ENCODE data around the gene FHIT. TPM values are rescaled to one million over a fixed set of nuclear protein-coding genes. Genes with fewer than 3 reads are reported as not detected.

FHIT gene
- total RNA-seq, 4 donors from 2014 or later: 5.0 to 15.3 (median 8.3) TPM

DNA sequence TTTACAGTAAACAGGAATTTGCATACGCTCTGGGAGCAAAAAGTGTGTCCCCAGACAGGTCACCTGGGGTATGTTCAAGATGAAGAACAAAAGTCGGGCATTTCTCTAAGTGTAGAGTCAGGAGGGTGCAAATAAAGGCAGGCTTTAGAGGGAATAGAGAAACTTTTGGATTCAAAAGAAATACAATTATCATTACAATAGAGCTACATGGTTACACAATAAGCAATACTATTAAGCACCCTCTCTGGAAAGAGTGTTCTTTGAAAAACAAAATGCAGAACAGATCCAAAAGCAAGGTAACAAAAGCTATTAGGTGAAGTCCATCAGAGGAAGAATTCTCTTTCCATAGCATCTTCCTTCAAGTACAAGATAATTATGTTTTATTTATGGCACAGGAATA, 679.7 kb downstream of the FHIT start:
- WGBS, 2 donors: 89 to 96% methylated on average over 2 of the region's 2 CpGs
- DNase-seq (ENCODE audit: low spot score in 2 of 2): no peak
- intact Hi-C loops (cut with DNase I; ENCODE audit: low total_unique reads): no loop called here
- H3K4me3 ChIP-seq (ENCODE audit: low read depth, poor library complexity, severe bottlenecking): no peak overlapping the region
- TF ChIP-seq POLR2A (IDR thresholded peaks at IDR 0.05): no peak
- TF ChIP-seq, protein P1, sequence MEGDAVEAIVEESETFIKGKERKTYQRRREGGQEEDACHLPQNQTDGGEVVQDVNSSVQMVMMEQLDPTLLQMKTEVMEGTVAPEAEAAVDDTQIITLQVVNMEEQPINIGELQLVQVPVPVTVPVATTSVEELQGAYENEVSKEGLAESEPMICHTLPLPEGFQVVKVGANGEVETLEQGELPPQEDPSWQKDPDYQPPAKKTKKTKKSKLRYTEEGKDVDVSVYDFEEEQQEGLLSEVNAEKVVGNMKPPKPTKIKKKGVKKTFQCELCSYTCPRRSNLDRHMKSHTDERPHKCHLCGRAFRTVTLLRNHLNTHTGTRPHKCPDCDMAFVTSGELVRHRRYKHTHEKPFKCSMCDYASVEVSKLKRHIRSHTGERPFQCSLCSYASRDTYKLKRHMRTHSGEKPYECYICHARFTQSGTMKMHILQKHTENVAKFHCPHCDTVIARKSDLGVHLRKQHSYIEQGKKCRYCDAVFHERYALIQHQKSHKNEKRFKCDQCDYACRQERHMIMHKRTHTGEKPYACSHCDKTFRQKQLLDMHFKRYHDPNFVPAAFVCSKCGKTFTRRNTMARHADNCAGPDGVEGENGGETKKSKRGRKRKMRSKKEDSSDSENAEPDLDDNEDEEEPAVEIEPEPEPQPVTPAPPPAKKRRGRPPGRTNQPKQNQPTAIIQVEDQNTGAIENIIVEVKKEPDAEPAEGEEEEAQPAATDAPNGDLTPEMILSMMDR (IDR thresholded peaks at IDR 0.05): no peak

DNA sequence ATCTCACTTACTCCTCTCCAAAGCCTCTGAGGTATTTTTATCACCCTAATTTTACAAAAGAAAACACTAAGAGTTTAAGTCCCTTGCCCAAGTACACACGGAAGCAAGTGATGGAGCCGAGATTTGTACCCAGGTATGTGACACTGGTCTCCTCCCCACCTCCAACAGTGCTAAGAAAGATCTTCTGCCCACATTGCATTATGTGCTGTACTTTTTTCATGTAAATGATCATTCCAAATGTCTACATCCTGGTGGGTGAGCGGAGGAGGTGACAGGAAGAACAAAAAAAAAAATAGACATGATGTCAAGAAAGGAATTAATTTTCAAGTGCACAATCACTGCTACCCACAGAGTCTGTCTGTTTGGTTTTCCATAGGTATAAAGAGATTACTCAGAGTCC, 694.1 kb downstream of the FHIT start:
- no peak for DNase-seq (ENCODE audit: low spot score in 2 of 2)
- TF ChIP-seq, protein P1 (IDR thresholded peaks at IDR 0.05): no peak
- no peak for TF ChIP-seq POLR2A (IDR thresholded peaks at IDR 0.05)
- no peak overlapping the region for H3K4me3 ChIP-seq (ENCODE audit: low read depth, poor library complexity, severe bottlenecking)
- intact Hi-C loops (cut with DNase I; ENCODE audit: low total_unique reads): no loop called here
- 88 to 99% methylated on average over 3 of the region's 3 CpGs for WGBS, 2 donors

DNA sequence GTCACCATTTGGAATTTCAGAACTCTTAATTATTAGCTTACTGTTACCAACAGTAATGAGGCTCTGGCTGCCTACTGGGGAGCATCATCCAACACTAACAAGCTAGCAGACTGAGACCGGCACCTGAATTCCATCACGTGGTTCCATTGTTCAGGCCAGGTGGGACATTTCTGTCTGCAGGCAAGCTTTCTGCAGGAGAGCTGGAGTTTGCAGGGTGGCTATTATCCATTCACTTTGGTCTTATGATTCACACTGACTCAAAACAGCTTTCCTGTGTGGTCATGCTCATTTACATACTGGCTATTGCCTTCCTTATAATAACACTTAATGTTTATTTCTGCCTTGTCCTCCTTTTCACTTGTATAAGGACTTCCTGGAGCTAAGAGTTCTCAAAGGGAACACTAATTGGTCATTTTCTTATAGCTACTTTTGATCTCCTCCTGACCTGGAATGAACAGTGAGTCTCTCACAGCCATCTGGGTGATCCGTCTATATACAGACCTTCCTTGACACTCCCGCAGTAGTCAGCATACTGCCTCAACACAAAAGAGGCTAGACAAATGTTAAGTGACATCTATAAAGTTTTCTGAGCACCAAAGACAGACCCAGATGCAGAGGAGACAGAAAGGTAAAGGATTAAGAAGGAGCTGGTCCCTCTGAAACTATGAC, 695.4 kb downstream of the FHIT start:
- H3K4me3 ChIP-seq (ENCODE audit: low read depth, poor library complexity, severe bottlenecking): no peak overlapping the region
- intact Hi-C loops (cut with DNase I; ENCODE audit: low total_unique reads): no loop called here
- TF ChIP-seq, protein P1 (IDR thresholded peaks at IDR 0.05): no peak
- TF ChIP-seq POLR2A (IDR thresholded peaks at IDR 0.05): no peak
- DNase-seq (ENCODE audit: low spot score in 2 of 2): no peak
- WGBS, 2 donors: 54 to 64% methylated on average over 4 of the region's 4 CpGs

DNA sequence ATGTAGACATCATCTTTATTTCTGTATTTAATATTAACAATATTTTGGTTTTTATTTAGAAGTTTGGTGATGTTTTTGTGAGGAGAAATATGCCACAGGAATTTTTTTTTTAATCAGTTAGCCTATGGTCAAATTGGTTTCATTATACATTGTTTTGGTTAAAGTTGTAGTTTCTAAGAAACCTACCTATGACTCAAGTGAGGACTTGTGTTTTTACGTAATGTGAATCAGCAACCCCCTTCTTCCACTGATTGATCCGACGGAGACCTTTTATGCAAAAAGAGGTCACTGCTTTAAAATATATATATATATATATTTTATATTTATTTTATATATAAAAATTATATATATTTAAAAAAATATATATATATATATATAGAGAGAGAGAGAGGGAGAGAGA, 698.1 kb downstream of the FHIT start:
- H3K4me3 ChIP-seq (ENCODE audit: low read depth, poor library complexity, severe bottlenecking): no peak overlapping the region
- WGBS, 2 donors: 93% methylated on average over 3 of the region's 3 CpGs
- DNase-seq (ENCODE audit: low spot score in 2 of 2): no peak
- TF ChIP-seq POLR2A (IDR thresholded peaks at IDR 0.05): no peak
- TF ChIP-seq, protein P1 (IDR thresholded peaks at IDR 0.05): no peak
- intact Hi-C loops (cut with DNase I; ENCODE audit: low total_unique reads): no loop called here

DNA sequence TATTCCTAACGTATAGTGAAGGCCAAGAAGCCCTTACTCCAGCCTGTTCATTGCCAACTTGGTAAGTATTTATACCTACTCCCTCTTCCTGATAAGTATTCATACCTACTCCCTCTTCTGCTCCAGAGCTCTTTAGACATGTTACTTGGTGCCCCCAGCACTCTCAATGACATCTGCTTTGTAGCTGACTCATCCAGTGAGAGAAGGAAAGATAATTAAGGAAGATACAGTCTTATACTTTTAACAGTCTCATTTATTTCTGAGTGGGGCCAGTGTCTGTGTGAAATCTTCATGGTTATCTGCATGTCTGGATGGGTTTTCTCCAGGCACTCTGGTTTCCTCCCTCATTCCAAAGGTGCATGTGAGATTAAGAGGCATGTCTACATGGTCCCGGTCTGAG, 698.7 kb downstream of the FHIT start:
- no peak for TF ChIP-seq POLR2A (IDR thresholded peaks at IDR 0.05)
- TF ChIP-seq, protein P1 (IDR thresholded peaks at IDR 0.05): no peak
- no peak for DNase-seq (ENCODE audit: low spot score in 2 of 2)
- intact Hi-C loops (cut with DNase I; ENCODE audit: low total_unique reads): no loop called here
- no peak overlapping the region for H3K4me3 ChIP-seq (ENCODE audit: low read depth, poor library complexity, severe bottlenecking)
- 71 to 78% methylated on average over 2 of the region's 2 CpGs for WGBS, 2 donors
